Stomach smooth muscle (tissue), 2 donors: Measurements from ENCODE around the gene SAMD10.
"Not testable (repeated sequence)": the region's sequence is repeated elsewhere in the genome, so short reads cannot be mapped to it uniquely, and the experiment has no call there.

Experiments
- H3K27ac ChIP-seq: one replicate; pipeline ENCODE4 v1.7.0; 2013; ENCODE audit warnings: mild to moderate bottlenecking, low read length, inconsistent platforms
- H3K27me3 ChIP-seq, 2 donors: one replicate each; pipeline ENCODE4 v1.7.0; 2013; ENCODE audit warnings: low read length in 2 of 2; ENCODE audit not compliant: insufficient read depth in 2 of 2, control insufficient read depth in 1 of 2
- H3K36me3 ChIP-seq, 2 donors: one replicate each; pipeline ENCODE4 v1.7.0; 2013; ENCODE audit warnings: low read length in 2 of 2; ENCODE audit not compliant: control insufficient read depth in 2 of 2, insufficient read depth in 2 of 2
- H3K4me1 ChIP-seq: one replicate; pipeline ENCODE4 v1.7.0; 2013; ENCODE audit warnings: low read length; ENCODE audit not compliant: control insufficient read depth, insufficient read depth
- H3K4me3 ChIP-seq, 2 donors: one replicate each; pipeline ENCODE4 v1.7.0; 2013; ENCODE audit warnings: low read length in 2 of 2
- H3K9ac ChIP-seq, 2 donors: one replicate each; pipeline ENCODE4 v1.7.0; 2013; ENCODE audit warnings: low read length in 2 of 2, mild to moderate bottlenecking in 1 of 2
- H3K9me3 ChIP-seq, 2 donors: one replicate each; pipeline ENCODE4 v1.7.0; 2013; ENCODE audit warnings: low read length in 2 of 2; ENCODE audit not compliant: control insufficient read depth in 2 of 2
- donor health status: healthy.
- donor health status: Pancreatic carcinoma.

Gene SAMD10

GRCh38 chr20:64000906-64001305, 21.5 kb upstream of the SAMD10 start:
- Histone ChIP-seq H3K9ac (no peak overlapping the region), H3K36me3 (peaks cover 45 to 58% of the 10 kb centered on the region in 2 donors)

GRCh38 chr20:63982937-63983336, 3.5 kb upstream of the SAMD10 start:
- Histone ChIP-seq H3K27ac (no peak overlapping the region), H3K9me3 (no peaks in the 10 kb centered on the region), H3K4me3 (no peak overlapping the region), H3K27me3 (no peaks in the 10 kb centered on the region), H3K4me1 (peaks cover 39% of the 10 kb centered on the region), H3K36me3 (peaks cover 28% of the 10 kb centered on the region in 2 donors), H3K9ac (no peak overlapping the region)

More at GRCh38 chr20:64000906-64001305, 21.5 kb upstream of the SAMD10 start:
- no peak overlapping the region for H3K4me3 ChIP-seq
- H3K27ac ChIP-seq, result no peak overlapping the region
- no peaks in the 10 kb centered on the region for H3K27me3 ChIP-seq
- H3K4me1 ChIP-seq, result peaks cover 5% of the 10 kb centered on the region
- no peaks in the 10 kb centered on the region for H3K9me3 ChIP-seq

- Histone ChIP-seq H3K36me3 (peaks cover 20 to 21% of the 10 kb centered on the region in 2 donors), H3K9ac (peak within 1 kb of the TSS; percentile 83 to 89), H3K27ac (peak within 1 kb of the TSS; percentile 76), H3K4me1 (peaks cover 39% of the 10 kb centered on the region), H3K9me3 (no peaks in the 10 kb centered on the region), H3K4me3 (peak within 1 kb of the TSS; percentile 95 to 98), H3K27me3 (no peaks in the 10 kb centered on the region)
Measured at GRCh38 chr20:63980806-63981728, 1.6 kb upstream of the SAMD10 start, which contains the start of gene PRPF6. TSS of gene PRPF6 (plus strand) at chr20:63981132. CDS start at chr20:63981246, 114 bp downstream.

GRCh38 chr20:63980317-63980805, 919 bp upstream of the SAMD10 start:
- Histone ChIP-seq H3K9ac (peak overlapping the region in 1 of 2 donors; percentile 2), H3K36me3 (peaks cover 13 to 14% of the 10 kb centered on the region in 2 donors), H3K27ac (peak overlapping the region; percentile 76), H3K27me3 (no peaks in the 10 kb centered on the region), H3K9me3 (no peaks in the 10 kb centered on the region), H3K4me3 (peak overlapping the region; percentile 45 to 98), H3K4me1 (peaks cover 39% of the 10 kb centered on the region)

- Histone ChIP-seq H3K27ac (no peak overlapping the region), H3K4me1 (peaks cover 39% of the 10 kb centered on the region)
Measured at GRCh38 chr20:63979229-63979556, 249 bp downstream of the SAMD10 start.

GRCh38 chr20:63978319-63979228, 868 bp downstream of the SAMD10 start:
- peaks cover 4% of the 10 kb centered on the region in 2 donors for H3K36me3 ChIP-seq
- no peaks in the 10 kb centered on the region for H3K27me3 ChIP-seq
- no peaks in the 10 kb centered on the region for H3K9me3 ChIP-seq
- peak overlapping the region; percentile 21 to 53 for H3K9ac ChIP-seq
- no peak overlapping the region for H3K27ac ChIP-seq
- peak overlapping the region; percentile 69 to 98 for H3K4me3 ChIP-seq
- peaks cover 39% of the 10 kb centered on the region for H3K4me1 ChIP-seq

More at GRCh38 chr20:63979229-63979556, 249 bp downstream of the SAMD10 start:
- Histone ChIP-seq H3K9ac (peak overlapping the region in 1 of 2 donors; percentile 53), H3K9me3 (no peaks in the 10 kb centered on the region), H3K27me3 (no peaks in the 10 kb centered on the region), H3K36me3 (peaks cover 4% of the 10 kb centered on the region in 2 donors), H3K4me3 (peak overlapping the region; percentile 69 to 98)

GRCh38 chr20:63977739-63978276, 1.6 kb downstream of the SAMD10 start:
- H3K9me3 ChIP-seq, result no peaks in the 10 kb centered on the region
- H3K27me3 ChIP-seq, result no peaks in the 10 kb centered on the region
- H3K36me3 ChIP-seq, result no peaks in the 10 kb centered on the region
- H3K27ac ChIP-seq, result no peak overlapping the region
- H3K9ac ChIP-seq, result no peak overlapping the region
- no peak overlapping the region for H3K4me3 ChIP-seq
- peaks cover 34% of the 10 kb centered on the region for H3K4me1 ChIP-seq

GRCh38 chr20:63976980-63977738, 2.3 kb downstream of the SAMD10 start:
- Histone ChIP-seq H3K4me1 (peaks cover 28% of the 10 kb centered on the region), H3K27me3 (no peaks in the 10 kb centered on the region), H3K36me3 (no peaks in the 10 kb centered on the region), H3K27ac (no peak overlapping the region), H3K9me3 (no peaks in the 10 kb centered on the region), H3K9ac (no peak overlapping the region), H3K4me3 (no peak overlapping the region)

GRCh38 chr20:63976511-63976910, 2.9 kb downstream of the SAMD10 start:
- not testable (repeated sequence) for H3K27ac ChIP-seq, H3K36me3 ChIP-seq, H3K4me3 ChIP-seq, H3K27me3 ChIP-seq, H3K9me3 ChIP-seq, H3K9ac ChIP-seq
- H3K4me1 ChIP-seq, result peaks cover 22% of the 10 kb centered on the region
